Activated T-helper 2 cell treated with anti-CD3 and anti-CD28 coated beads, Interferon-gamma antibody, Interleukin-2, Interleukin-4, amounts not matched to agents 10 μg/mL and 5 μg/mL and 100 μg/mL, durations not matched to agents 14 hours and 24 hours and 36 hours (primary cell): ENCODE measurements around the gene ITFG1. TPM values are rescaled to one million over a fixed set of nuclear protein-coding genes. Genes with fewer than 3 reads are reported as not detected.
"Not testable (repeated sequence)": the region's sequence is repeated elsewhere in the genome, so short reads cannot be mapped to it uniquely, and the experiment has no call there.

Experiments
- DNase-seq: peaks from one replicate; pipeline ENCODE4 v3.0.0; 2021; ENCODE audit warnings: low spot score
- H3K27ac Mint-ChIP-seq: one replicate; pipeline ENCODE4 v1.8.0; 2021; ENCODE audit warnings: mixed read lengths
- H3K27me3 Mint-ChIP-seq: one replicate; pipeline ENCODE4 v1.8.0; 2021; ENCODE audit warnings: low read depth, mixed read lengths
- H3K36me3 Mint-ChIP-seq: one replicate; pipeline ENCODE4 v1.8.0; 2021; ENCODE audit warnings: low read depth, mixed read lengths
- H3K4me1 Mint-ChIP-seq: one replicate; pipeline ENCODE4 v1.8.0; 2021; ENCODE audit warnings: low read depth, mixed read lengths
- H3K4me3 Mint-ChIP-seq: one replicate; pipeline ENCODE4 v1.8.0; 2021; ENCODE audit warnings: low read depth, mild to moderate bottlenecking, moderate library complexity, mixed read lengths
- H3K9me3 Mint-ChIP-seq: one replicate; pipeline ENCODE4 v1.8.0; 2021; ENCODE audit warnings: mixed read lengths
- intact Hi-C: fragments of 100-400 bp; cut with micrococcal nuclease; formaldehyde crosslinking; loops from one replicate; pipeline ENCODE4 v1.15.1; 2023
- total RNA-seq: library from RNA; stranded (reverse); gene quantifications from 2 replicates; pipeline ENCODE4 v1.2.3, GENCODE V29; 2022

Gene ITFG1
- total RNA-seq, 1 donor from 2014 or later = 28.7 TPM

DNA sequence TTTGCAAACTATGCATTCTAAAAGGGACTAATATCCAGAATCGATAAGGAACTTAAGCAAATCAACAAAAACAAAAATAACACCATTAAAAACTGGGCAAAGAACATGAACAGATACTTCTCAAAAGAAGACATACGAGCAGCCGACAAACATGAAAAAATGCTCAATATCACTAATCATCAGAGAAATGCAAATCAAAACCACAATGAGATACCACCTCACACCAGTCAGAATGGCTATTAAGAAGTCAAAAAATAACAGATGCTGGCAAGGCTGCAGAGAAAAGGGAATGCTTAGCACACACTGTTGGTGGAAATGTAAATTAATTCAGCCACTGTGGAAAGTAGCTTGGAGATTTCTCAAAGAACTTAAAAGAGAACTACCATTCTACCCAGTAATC lies 130.3 kb downstream of the ITFG1 start:
- H3K27me3 Mint-ChIP-seq, H3K4me3 Mint-ChIP-seq, H3K27ac Mint-ChIP-seq, H3K9me3 Mint-ChIP-seq, H3K36me3 Mint-ChIP-seq, DNase-seq, H3K4me1 Mint-ChIP-seq, intact Hi-C loops: not testable (repeated sequence)

- H3K27ac Mint-ChIP-seq, DNase-seq, H3K4me1 Mint-ChIP-seq, H3K36me3 Mint-ChIP-seq, intact Hi-C loops, H3K27me3 Mint-ChIP-seq, H3K4me3 Mint-ChIP-seq: not testable (repeated sequence)
- H3K9me3 Mint-ChIP-seq = peaks cover 18% of the 10 kb centered on the region
Measured at GRCh38 chr16:47324309-47324708, 136.6 kb downstream of the ITFG1 start.

DNA sequence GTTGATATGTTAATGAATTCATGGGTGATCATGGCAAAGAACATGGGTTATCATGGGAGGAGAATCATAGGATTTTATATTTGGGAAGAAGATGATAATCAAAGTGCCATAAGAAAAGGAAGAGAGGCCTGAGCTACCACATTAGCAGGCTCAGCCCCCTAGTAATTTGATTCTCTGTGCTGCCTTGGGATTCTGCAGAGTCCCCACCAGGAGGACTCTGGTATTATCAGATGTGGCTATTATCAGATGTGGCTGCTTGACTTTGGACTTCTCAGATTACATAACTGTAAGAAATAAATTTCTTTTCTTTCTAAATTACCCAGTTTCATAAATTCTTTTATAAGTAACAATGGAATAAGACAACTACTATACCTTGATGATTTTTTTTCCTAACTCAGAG lies 137.6 kb downstream of the ITFG1 start:
- peaks cover 18% of the 10 kb centered on the region for H3K9me3 Mint-ChIP-seq
- intact Hi-C loops = no loop called here
- no peaks in the 10 kb centered on the region for H3K27me3 Mint-ChIP-seq
- no peak overlapping the region for H3K27ac Mint-ChIP-seq
- DNase-seq = no peak
- H3K36me3 Mint-ChIP-seq = no peaks in the 10 kb centered on the region
- peaks cover 3% of the 10 kb centered on the region for H3K4me1 Mint-ChIP-seq
- H3K4me3 Mint-ChIP-seq = no peak overlapping the region

DNA sequence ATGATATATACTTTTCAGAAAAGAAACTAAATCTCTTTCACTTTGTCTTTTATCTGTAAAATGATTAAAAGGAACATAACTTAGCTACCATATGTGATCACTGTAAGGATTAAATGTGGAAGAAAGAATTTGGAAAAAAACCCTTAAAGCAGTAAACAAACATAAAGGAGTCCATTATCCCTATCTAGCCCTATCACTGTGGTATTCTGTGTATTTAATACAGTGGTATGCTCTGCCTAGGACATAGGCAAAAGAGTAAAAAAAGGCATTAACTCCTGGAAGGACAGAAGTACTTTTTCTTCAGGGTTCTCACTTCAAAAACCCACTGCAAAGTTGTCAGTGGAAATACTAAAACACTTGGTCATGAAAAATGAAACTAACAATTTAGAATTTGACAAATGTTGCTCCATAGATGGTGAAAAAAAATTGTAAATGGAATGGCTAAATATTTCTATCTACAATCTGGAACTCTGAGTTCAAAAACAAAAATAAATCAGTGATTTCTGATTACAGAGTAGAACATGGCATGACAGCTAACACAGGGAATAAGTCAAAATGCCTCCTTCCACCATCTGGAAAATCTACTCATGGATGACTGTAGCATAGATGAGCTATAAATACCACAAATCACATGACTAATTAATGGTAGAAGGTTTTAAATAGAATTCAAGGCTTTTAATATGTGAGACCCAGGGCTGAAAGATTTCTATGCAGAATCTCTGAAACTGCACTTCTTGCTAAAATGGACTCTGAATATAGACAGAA lies 140.1 kb downstream of the ITFG1 start:
- H3K27me3 Mint-ChIP-seq = no peaks in the 10 kb centered on the region
- intact Hi-C loops = no loop called here
- peaks cover 12% of the 10 kb centered on the region for H3K9me3 Mint-ChIP-seq
- DNase-seq = no peak
- H3K4me3 Mint-ChIP-seq = no peak overlapping the region
- peaks cover 3% of the 10 kb centered on the region for H3K4me1 Mint-ChIP-seq
- no peaks in the 10 kb centered on the region for H3K36me3 Mint-ChIP-seq
- H3K27ac Mint-ChIP-seq = no peak overlapping the region

GRCh38 chr16:47317465-47318240 lies 143.2 kb downstream of the ITFG1 start:
- Mint-ChIP-seq H3K27me3 (no peaks in the 10 kb centered on the region), H3K27ac (no peak overlapping the region), H3K9me3 (no peaks in the 10 kb centered on the region), H3K4me3 (no peak overlapping the region), H3K36me3 (no peaks in the 10 kb centered on the region), H3K4me1 (peaks cover 3% of the 10 kb centered on the region)
- intact Hi-C loops = no loop called here
- no peak for DNase-seq

- intact Hi-C loops = no loop called here
- Mint-ChIP-seq H3K4me3 (no peak overlapping the region), H3K36me3 (no peaks in the 10 kb centered on the region), H3K9me3 (no peaks in the 10 kb centered on the region), H3K27ac (no peak overlapping the region), H3K4me1 (peaks cover 3% of the 10 kb centered on the region), H3K27me3 (no peaks in the 10 kb centered on the region)
- DNase-seq = no peak
Measured at GRCh38 chr16:47316442-47317015, 144.3 kb downstream of the ITFG1 start.

- no peaks in the 10 kb centered on the region for H3K9me3 Mint-ChIP-seq
- H3K36me3 Mint-ChIP-seq = peaks cover 2% of the 10 kb centered on the region
- H3K4me1 Mint-ChIP-seq = no peaks in the 10 kb centered on the region
- no peak overlapping the region for H3K4me3 Mint-ChIP-seq
- no peak overlapping the region for H3K27ac Mint-ChIP-seq
- H3K27me3 Mint-ChIP-seq = no peaks in the 10 kb centered on the region
- intact Hi-C loops = no loop called here
- no peak for DNase-seq
Measured at GRCh38 chr16:47311738-47312505, 148.9 kb downstream of the ITFG1 start.

DNA sequence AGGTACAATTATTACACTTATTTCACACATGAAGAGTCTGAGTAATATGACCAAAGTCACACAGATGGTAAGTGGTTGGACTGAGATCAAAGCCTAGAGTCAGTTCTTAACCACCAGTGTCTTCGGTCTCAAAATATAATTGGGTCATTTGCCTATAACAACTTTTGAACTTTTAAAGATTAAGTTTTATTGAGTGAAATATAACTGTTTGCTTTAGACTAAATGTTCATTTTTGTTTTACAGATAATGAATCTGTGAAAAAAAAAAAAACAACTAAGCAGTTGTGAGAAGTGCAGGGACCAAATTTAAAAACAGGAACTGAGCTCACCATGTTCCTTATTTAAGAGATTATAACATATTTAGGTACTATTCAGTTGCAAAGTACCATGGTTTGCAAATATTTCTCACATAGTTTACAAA lies 150.1 kb downstream of the ITFG1 start:
- Mint-ChIP-seq H3K4me3 (no peak overlapping the region), H3K27ac (no peak overlapping the region), H3K36me3 (peaks cover 2% of the 10 kb centered on the region), H3K9me3 (no peaks in the 10 kb centered on the region), H3K27me3 (no peaks in the 10 kb centered on the region), H3K4me1 (no peaks in the 10 kb centered on the region)
- DNase-seq = no peak
- intact Hi-C loops = no loop called here

DNA sequence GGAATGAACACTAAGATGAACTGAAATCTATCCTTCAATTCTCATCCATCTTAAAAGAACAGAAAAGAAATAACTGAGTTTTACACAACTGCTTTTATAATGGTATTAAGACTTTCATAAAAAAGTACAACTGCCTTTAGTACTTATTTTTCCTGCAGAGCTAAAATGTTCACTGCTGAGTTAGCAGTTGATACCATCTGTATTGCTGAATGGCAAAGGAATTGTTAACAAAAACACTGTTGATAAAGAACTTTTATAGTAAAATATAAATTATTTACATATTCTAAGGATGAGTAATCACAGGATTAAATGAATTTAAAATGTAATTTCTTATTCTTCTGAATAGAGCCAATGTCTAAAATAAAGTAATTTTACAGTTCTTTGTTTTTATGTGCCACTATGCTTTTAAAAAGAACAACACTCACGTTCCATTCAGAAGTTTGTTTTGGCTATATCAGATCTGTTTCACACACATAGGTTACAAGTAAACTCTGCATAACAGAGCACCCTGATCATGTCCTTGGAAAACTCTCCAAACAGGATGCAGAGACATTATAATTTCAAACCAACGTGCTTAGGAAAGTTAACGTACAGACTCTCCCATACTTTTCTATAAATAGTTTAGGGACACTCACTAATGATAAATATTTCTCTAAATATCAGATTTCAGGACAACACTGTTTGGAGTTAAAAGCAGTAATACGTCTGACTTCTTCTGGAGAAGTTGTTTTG lies 151.1 kb downstream of the ITFG1 start:
- Mint-ChIP-seq H3K27me3 (no peaks in the 10 kb centered on the region), H3K9me3 (no peaks in the 10 kb centered on the region), H3K27ac (no peak overlapping the region), H3K4me3 (no peak overlapping the region), H3K4me1 (no peaks in the 10 kb centered on the region), H3K36me3 (peaks cover 2% of the 10 kb centered on the region)
- intact Hi-C loops = no loop called here
- no peak for DNase-seq

DNA sequence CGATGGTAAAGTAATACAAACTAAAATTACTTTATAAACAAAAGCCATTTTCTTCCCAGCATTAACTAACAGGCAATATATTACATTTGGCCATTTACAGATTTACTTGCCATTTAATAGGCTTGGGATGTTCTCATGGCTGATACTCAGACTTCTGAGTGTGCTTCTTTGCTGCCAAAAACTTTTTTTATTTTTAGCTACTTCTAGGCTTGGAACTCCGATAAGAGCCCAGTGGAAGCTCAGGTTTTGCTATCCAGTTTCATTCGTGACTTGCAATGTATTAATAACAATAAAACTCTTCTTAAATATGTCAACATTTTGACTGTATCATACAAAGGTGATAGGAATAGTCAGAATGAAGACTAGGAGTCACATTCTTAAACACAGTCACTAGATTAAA lies 152.3 kb downstream of the ITFG1 start:
- Mint-ChIP-seq H3K4me1 (no peaks in the 10 kb centered on the region), H3K27me3 (no peaks in the 10 kb centered on the region), H3K36me3 (peaks cover 2% of the 10 kb centered on the region), H3K4me3 (no peak overlapping the region), H3K9me3 (no peaks in the 10 kb centered on the region), H3K27ac (no peak overlapping the region)
- DNase-seq = no peak
- intact Hi-C loops = no loop called here

GRCh38 chr16:47304563-47304962 lies 156.3 kb downstream of the ITFG1 start:
- Mint-ChIP-seq H3K27ac (no peak overlapping the region), H3K36me3 (peaks cover 6% of the 10 kb centered on the region), H3K4me3 (no peak overlapping the region), H3K9me3 (no peaks in the 10 kb centered on the region), H3K4me1 (no peaks in the 10 kb centered on the region), H3K27me3 (no peaks in the 10 kb centered on the region)
- DNase-seq = no peak
- intact Hi-C loops = no loop called here

GRCh38 chr16:47299587-47299986 lies 161.3 kb downstream of the ITFG1 start:
- Mint-ChIP-seq H3K9me3 (peaks cover 14% of the 10 kb centered on the region), H3K27me3 (no peaks in the 10 kb centered on the region), H3K27ac (no peak overlapping the region), H3K4me1 (no peaks in the 10 kb centered on the region), H3K4me3 (no peak overlapping the region), H3K36me3 (peaks cover 14% of the 10 kb centered on the region)
- DNase-seq = no peak
- intact Hi-C loops = no loop called here
